HG03565 (cell line): ENCODE measurements around the gene MCC.

ENCODE experiments used
- ATAC-seq: cut with Tn5 transposase; IDR thresholded peaks from one replicate; pipeline ENCODE4 v1.9.1; 2021; ENCODE audit warnings: mild to moderate bottlenecking, moderate library complexity; ENCODE audit not compliant: unreplicated experiment

The MCC gene

GRCh38 chr5:113325054-113325453, 163.2 kb downstream of the MCC start:
- no peak for ATAC-seq

- no peak for ATAC-seq
Observed at GRCh38 chr5:113321276-113321675, 167.0 kb downstream of the MCC start.

GRCh38 chr5:113320273-113320780, 167.9 kb downstream of the MCC start:
- ATAC-seq, result no peak

GRCh38 chr5:113319256-113320053, 168.8 kb downstream of the MCC start:
- no peak for ATAC-seq

- no peak for ATAC-seq
Observed at GRCh38 chr5:113317636-113318035, 170.6 kb downstream of the MCC start.

GRCh38 chr5:113311301-113311700, 177.0 kb downstream of the MCC start:
- no peak for ATAC-seq

- ATAC-seq, result no peak
Observed at GRCh38 chr5:113302120-113302519, 186.1 kb downstream of the MCC start.

- ATAC-seq, result no peak
Observed at GRCh38 chr5:113299591-113299990, 188.7 kb downstream of the MCC start.

- no peak for ATAC-seq
Observed at GRCh38 chr5:113296676-113297075, 191.6 kb downstream of the MCC start.

- ATAC-seq, result no peak
Observed at GRCh38 chr5:113295111-113295539, 193.1 kb downstream of the MCC start.

GRCh38 chr5:113294311-113295110, 193.7 kb downstream of the MCC start:
- peak; percentile 89 for ATAC-seq

GRCh38 chr5:113293975-113294310, 194.3 kb downstream of the MCC start:
- no peak for ATAC-seq

GRCh38 chr5:113293068-113293974, 194.9 kb downstream of the MCC start:
- ATAC-seq, result no peak

GRCh38 chr5:113292462-113292861, 195.8 kb downstream of the MCC start:
- no peak for ATAC-seq

- ATAC-seq, result no peak
Observed at GRCh38 chr5:113283558-113283957, 204.7 kb downstream of the MCC start.

- ATAC-seq, result no peak
Observed at GRCh38 chr5:113282472-113282871, 205.8 kb downstream of the MCC start.

GRCh38 chr5:113281194-113281593, 207.1 kb downstream of the MCC start:
- no peak for ATAC-seq

GRCh38 chr5:113280541-113280940, 207.7 kb downstream of the MCC start:
- ATAC-seq, result no peak

- no peak for ATAC-seq
Observed at GRCh38 chr5:113278976-113279375, 209.3 kb downstream of the MCC start.

GRCh38 chr5:113276493-113276892, 211.8 kb downstream of the MCC start:
- no peak for ATAC-seq

GRCh38 chr5:113276001-113276400, 212.3 kb downstream of the MCC start:
- no peak for ATAC-seq
